ENCODE data around the gene ZNF526.

DNA sequence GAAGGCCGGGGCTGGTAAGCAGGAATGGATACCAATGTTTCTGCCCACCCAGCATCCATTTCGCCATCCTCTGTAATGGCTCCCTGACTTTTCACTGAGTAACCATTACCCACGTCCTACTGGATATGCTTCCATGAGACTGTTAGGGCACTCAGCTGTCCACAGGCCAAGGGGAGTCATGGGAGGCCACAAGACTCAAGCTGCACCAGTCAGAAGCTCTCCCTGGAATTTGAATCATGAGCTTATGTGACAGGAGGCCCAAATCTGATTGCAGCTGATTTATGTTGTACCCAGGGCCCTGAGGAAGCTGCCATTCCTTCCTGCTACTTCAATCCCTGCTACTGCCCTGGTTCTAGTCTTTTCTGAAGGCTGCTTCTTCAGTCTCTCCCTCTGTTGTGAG lies 31.0 kb upstream of the ZNF526 start:
- TF ChIP-seq KLF16 (tag by site-specific recombination; IDR thresholded peaks at IDR 0.05) (no peak), ZNF184 (tag by site-specific recombination; IDR thresholded peaks at IDR 0.05) (no peak)
- TF ChIP-seq, protein P1, sequence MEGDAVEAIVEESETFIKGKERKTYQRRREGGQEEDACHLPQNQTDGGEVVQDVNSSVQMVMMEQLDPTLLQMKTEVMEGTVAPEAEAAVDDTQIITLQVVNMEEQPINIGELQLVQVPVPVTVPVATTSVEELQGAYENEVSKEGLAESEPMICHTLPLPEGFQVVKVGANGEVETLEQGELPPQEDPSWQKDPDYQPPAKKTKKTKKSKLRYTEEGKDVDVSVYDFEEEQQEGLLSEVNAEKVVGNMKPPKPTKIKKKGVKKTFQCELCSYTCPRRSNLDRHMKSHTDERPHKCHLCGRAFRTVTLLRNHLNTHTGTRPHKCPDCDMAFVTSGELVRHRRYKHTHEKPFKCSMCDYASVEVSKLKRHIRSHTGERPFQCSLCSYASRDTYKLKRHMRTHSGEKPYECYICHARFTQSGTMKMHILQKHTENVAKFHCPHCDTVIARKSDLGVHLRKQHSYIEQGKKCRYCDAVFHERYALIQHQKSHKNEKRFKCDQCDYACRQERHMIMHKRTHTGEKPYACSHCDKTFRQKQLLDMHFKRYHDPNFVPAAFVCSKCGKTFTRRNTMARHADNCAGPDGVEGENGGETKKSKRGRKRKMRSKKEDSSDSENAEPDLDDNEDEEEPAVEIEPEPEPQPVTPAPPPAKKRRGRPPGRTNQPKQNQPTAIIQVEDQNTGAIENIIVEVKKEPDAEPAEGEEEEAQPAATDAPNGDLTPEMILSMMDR (tag by site-specific recombination; IDR thresholded peaks at IDR 0.05), result no peak

All from HEK293 (cell line).